Activated CD4-positive, alpha-beta T cell treated with anti-CD3 and anti-CD28 coated beads for 36 hours (primary cell): ENCODE measurements around the gene CDH16. TPM values are rescaled to one million over a fixed set of nuclear protein-coding genes. Genes with fewer than 3 reads are reported as not detected.
"Not testable (repeated sequence)": the region's sequence is repeated elsewhere in the genome, so short reads cannot be mapped to it uniquely, and the experiment has no call there.

Source experiments
- ATAC-seq: fragments of 200-7000 bp; cut with Tn5 transposase; one replicate; pipeline ENCODE4 v1.10.0; 2021; ENCODE audit warnings: mild to moderate bottlenecking, moderate library complexity
- CTCF ChIA-PET: fragments of 350-600 bp; sonication (Branson Sonifier 250); formaldehyde crosslinking; loops from one replicate; lab custom pipeline; 2021; ENCODE audit warnings: antibody characterized with exemption; lab: Charles Lee
- POLR2A ChIA-PET: fragments of 350-600 bp; sonication (Branson Sonifier 250); formaldehyde crosslinking; loops from one replicate; lab custom pipeline; 2021; ENCODE audit warnings: antibody characterized with exemption, inconsistent platforms; lab: Charles Lee
- DNase-seq: peaks from one replicate; pipeline ENCODE4 v3.0.0-alpha.2; 2020
- H3K27ac Mint-ChIP-seq: one replicate; pipeline ENCODE4 v1.8.0; 2021; ENCODE audit warnings: mixed read lengths
- H3K27me3 Mint-ChIP-seq: one replicate; pipeline ENCODE4 v1.8.0; 2021; ENCODE audit warnings: mixed read lengths
- H3K36me3 Mint-ChIP-seq: one replicate; pipeline ENCODE4 v1.8.0; 2021; ENCODE audit warnings: low read depth, mixed read lengths
- H3K4me1 Mint-ChIP-seq: one replicate; pipeline ENCODE4 v1.8.0; 2021; ENCODE audit warnings: mixed read lengths
- H3K4me3 Mint-ChIP-seq: one replicate; pipeline ENCODE4 v1.8.0; 2021; ENCODE audit warnings: mild to moderate bottlenecking, moderate library complexity, mixed read lengths
- H3K9me3 Mint-ChIP-seq: one replicate; pipeline ENCODE4 v1.8.0; 2021; ENCODE audit warnings: low read depth, mixed read lengths
- intact Hi-C, 2 experiments: fragments of 100-400 bp; cut with DNase I in 1 of 2; cut with micrococcal nuclease in 1 of 2; formaldehyde crosslinking; loops; one replicate each; pipeline versions ENCODE4 v1.14.2 to v1.15.1; 2022 to 2024; cut with DNase I, micrococcal nuclease
- total RNA-seq, 2 experiments: library from RNA; stranded (reverse); gene quantifications; one replicate each; pipeline ENCODE4 v1.2.3, GENCODE V29; 2021

Gene CDH16, protein sequence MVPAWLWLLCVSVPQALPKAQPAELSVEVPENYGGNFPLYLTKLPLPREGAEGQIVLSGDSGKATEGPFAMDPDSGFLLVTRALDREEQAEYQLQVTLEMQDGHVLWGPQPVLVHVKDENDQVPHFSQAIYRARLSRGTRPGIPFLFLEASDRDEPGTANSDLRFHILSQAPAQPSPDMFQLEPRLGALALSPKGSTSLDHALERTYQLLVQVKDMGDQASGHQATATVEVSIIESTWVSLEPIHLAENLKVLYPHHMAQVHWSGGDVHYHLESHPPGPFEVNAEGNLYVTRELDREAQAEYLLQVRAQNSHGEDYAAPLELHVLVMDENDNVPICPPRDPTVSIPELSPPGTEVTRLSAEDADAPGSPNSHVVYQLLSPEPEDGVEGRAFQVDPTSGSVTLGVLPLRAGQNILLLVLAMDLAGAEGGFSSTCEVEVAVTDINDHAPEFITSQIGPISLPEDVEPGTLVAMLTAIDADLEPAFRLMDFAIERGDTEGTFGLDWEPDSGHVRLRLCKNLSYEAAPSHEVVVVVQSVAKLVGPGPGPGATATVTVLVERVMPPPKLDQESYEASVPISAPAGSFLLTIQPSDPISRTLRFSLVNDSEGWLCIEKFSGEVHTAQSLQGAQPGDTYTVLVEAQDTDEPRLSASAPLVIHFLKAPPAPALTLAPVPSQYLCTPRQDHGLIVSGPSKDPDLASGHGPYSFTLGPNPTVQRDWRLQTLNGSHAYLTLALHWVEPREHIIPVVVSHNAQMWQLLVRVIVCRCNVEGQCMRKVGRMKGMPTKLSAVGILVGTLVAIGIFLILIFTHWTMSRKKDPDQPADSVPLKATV
- total RNA-seq, result not detected

DNA sequence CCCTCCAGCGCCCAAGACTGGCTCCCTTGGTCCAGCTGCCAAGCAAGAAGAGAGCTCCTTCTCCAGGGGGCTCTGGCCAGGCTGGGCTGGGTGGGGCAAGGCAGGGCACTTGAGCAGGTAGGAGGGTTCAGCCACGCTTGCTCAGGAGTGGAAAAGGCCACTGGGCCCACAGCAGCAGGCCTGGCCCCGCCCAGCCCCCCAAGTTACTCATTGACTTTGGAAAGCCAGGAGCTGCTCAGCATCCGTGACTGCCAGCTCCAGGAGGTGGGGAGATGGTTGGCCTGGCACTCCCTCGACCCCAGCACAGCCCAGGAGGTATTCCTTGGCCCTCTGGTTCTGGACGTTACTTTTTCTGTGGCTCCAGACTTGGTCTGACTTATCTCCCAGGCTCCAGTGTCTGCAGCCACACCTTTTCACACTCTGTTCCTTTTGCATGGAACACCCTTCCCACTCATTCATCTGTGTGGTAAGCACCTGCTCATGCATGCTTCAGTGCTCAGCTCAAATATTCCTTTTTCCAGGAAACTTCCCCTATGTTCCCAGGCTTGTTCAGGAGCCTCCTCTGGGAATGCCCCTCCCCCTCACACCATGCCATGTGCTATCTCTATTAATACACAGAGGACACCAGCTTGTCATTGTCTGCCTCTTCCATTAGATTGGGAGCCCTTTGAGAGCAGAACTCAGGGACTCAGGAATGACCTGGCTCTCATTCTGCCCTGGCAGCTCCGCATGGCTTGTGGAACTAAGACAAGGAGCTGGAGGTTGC lies at the start of gene CDH16:
Gene CDH16, minus strand, starts transcription at position 83 of the 766 bp plus-strand sequence. CDS start 820 bp downstream, outside the sequence.
- no peaks in the 10 kb centered on the region for H3K36me3 Mint-ChIP-seq
- H3K27ac Mint-ChIP-seq, result no peak within 1 kb of the TSS
- CTCF ChIA-PET, result interaction anchor here (0.5 to 1.4 kb wide), 6 partner anchors 11 to 402 kb away, joined by 3 to 6 read pairs (median 4); no protein-coding TSS in a partner anchor
- no peak within 1 kb of the TSS for H3K4me3 Mint-ChIP-seq
- peaks cover 19% of the 10 kb centered on the region for H3K27me3 Mint-ChIP-seq
- POLR2A ChIA-PET, result interaction anchor here (1.1 kb wide), 1 partner anchor 15 kb away, joined by 3 read pairs; no protein-coding TSS in a partner anchor
- intact Hi-C loops, result no loop called here
- ATAC-seq, result no peak
- DNase-seq, result no peak
- H3K4me1 Mint-ChIP-seq, result no peaks in the 10 kb centered on the region
- H3K9me3 Mint-ChIP-seq, result no peaks in the 10 kb centered on the region

DNA sequence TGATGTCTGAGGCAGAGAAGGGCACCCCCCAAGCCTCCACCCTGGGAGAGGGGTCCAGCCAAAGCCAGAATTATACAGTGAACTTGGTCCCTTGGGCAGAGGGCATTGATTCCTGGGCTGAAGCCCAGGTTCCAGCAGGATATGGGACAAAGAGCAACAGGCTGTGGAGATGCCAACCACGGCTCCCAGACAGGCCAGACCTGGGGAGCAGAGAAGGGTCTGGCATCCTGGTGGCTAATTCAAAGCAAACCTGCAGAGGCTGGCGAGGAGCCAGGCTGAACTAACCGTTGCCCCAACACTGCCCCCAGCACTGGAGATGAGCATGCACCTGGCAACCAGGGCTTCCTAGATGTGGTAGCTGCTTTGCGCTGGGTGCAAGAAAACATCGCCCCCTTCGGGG lies 45.4 kb upstream of the CDH16 start:
- intact Hi-C loops, result no loop called here
- no peaks in the 10 kb centered on the region for H3K36me3 Mint-ChIP-seq

DNA sequence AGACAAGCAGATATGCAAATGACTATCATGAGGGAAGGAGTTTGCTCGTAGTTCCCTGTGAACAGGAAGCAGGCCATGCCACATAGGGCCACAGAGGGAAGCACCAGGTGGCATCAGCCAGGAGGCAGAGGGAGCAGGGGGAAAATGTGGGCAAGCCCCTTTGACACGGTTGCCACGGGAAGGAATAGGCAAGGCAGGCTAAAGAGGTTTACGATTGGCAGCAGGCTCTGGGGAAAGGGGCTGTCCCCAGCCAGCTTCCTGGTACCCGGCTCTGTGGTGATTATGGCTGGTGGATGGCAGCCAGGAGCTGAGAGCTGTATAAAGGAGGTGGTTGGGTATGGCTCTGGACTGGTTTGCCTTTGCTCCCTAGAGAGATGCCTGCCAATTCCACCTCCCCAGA lies 43.2 kb upstream of the CDH16 start:
- no peaks in the 10 kb centered on the region for H3K9me3 Mint-ChIP-seq
- peak overlapping the region; percentile 58 for H3K27ac Mint-ChIP-seq
- no peaks in the 10 kb centered on the region for H3K27me3 Mint-ChIP-seq
- intact Hi-C loops, result no loop called here
- no peaks in the 10 kb centered on the region for H3K36me3 Mint-ChIP-seq
- peak; percentile 47 for DNase-seq
- ATAC-seq, result peak; percentile 51
- peaks cover 13% of the 10 kb centered on the region for H3K4me1 Mint-ChIP-seq
- H3K4me3 Mint-ChIP-seq, result no peak overlapping the region
- CTCF ChIA-PET, result interaction anchor here (0.5 to 2.1 kb wide), 10 partner anchors 9 to 519 kb away, joined by 3 to 8 read pairs (median 3); partner anchors contain the start of genes ATP6V0D1 and B3GNT9
- POLR2A ChIA-PET, result no interaction called here

More for the DNA sequence above, 45.4 kb upstream of the CDH16 start:
- ATAC-seq (no peak), DNase-seq (no peak)
- no peaks in the 10 kb centered on the region for H3K9me3 Mint-ChIP-seq
- no peaks in the 10 kb centered on the region for H3K27me3 Mint-ChIP-seq
- no peak overlapping the region for H3K27ac Mint-ChIP-seq
- no peak overlapping the region for H3K4me3 Mint-ChIP-seq
- ChIA-PET CTCF (interaction anchor here (0.6 to 1.9 kb wide), 6 partner anchors 10 to 318 kb away, joined by 3 to 8 read pairs (median 4); no protein-coding TSS in a partner anchor), POLR2A (no interaction called here)
- H3K4me1 Mint-ChIP-seq, result peaks cover 9% of the 10 kb centered on the region

DNA sequence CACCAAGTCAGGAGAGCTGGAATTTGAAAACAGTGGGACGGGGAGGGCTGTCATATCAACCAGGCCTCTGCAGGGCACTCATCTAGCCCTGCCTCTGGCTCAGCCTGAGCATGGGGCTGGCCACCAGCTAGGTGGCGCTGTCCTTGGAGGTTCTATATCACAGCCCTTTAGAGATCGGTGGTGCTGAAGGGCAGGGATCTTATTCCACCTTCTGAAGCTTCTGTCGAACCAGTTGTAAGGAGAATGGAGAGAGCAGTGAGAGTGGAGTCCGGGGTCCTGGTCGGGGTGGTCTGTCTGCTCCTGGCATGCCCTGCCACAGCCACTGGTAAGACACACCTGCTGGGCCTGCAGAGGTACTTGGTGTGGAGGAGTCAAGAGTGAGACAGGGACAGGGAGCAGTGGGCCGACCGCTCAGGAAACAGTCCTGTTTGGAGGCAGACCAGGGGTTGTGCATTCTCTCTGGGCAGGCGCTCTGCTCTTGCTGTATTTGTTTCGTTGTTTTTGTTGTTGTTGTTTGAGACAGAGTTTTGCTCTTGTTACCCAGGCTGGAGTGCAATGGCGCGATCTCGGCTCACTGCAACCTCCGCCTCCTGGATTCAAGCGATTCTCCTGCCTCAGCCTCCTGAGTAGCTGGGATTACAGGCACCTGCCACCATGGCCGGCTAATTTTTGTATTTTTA lies 42.5 kb upstream of the CDH16 start, which contains the start of gene CES3:
Gene CES3, plus strand, starts transcription at position 202 of the 680 bp plus-strand sequence. Its CDS starts 42 bp downstream, at position 244.
- DNase-seq (peak; percentile 86), ATAC-seq (peak; percentile 96)
- POLR2A ChIA-PET, result no interaction called here
- H3K36me3 Mint-ChIP-seq, result no peaks in the 10 kb centered on the region
- H3K27me3 Mint-ChIP-seq, result no peaks in the 10 kb centered on the region
- CTCF ChIA-PET, result interaction anchor here (0.5 to 2.1 kb wide), 13 partner anchors 10 to 485 kb away, joined by 3 to 8 read pairs (median 4); no protein-coding TSS in a partner anchor
- H3K9me3 Mint-ChIP-seq, result no peaks in the 10 kb centered on the region
- H3K27ac Mint-ChIP-seq, result peak within 1 kb of the TSS; percentile 58
- no peak within 1 kb of the TSS for H3K4me3 Mint-ChIP-seq
- intact Hi-C loops, result no loop called here
- peaks cover 13% of the 10 kb centered on the region for H3K4me1 Mint-ChIP-seq

DNA sequence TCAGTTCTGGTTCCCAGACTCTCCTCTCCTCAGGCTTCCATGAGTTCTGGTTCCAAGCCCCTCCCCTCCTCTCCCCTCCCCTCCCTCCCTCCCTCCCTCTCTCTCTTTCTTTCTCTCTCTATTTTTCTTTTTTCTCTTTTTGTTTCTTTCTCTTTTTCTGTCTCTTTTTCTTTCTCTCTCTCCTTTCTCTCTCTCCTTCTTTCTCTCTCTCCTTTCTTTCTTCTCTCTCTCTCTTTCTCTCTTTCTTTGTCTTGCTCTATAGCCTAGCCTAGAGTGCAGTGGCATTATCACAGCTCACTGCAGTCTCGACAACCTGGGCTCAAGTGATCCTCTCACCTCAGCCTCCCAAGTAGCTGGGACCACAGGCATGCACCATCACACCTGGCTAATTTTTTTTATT lies 41.6 kb upstream of the CDH16 start:
- H3K27me3 Mint-ChIP-seq, result no peaks in the 10 kb centered on the region
- H3K4me1 Mint-ChIP-seq, result peaks cover 13% of the 10 kb centered on the region
- H3K9me3 Mint-ChIP-seq, result no peaks in the 10 kb centered on the region
- ATAC-seq (no peak), DNase-seq (no peak)
- no peaks in the 10 kb centered on the region for H3K36me3 Mint-ChIP-seq
- no peak overlapping the region for H3K4me3 Mint-ChIP-seq
- no peak overlapping the region for H3K27ac Mint-ChIP-seq
- ChIA-PET POLR2A (no interaction called here), CTCF (interaction anchor here (0.6 to 2.5 kb wide), 12 partner anchors 11 to 195 kb away, joined by 3 to 10 read pairs (median 4); no protein-coding TSS in a partner anchor)
- intact Hi-C loops, result no loop called here

DNA sequence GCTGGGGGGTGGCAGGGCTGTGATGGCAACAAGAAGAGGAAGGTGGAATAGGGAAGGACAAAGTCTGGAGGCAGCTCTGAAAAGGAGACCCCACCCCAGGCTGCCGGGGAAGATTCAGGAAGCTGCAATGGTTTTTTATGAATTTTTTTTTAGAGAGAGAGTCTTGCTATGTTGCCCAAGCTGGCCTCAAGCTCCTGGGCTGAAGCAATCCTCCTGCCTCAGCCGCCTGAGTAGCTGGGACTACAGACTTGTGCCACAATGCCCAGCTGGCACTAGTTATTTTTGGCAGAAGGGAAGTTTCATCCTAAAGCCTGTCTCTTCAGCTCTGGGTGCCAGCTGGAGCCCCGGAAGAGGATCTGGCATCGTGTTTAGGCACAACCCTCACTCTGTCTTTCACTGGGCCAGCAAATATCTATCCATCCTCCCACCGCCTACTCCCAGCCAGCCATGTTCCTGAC lies 41.0 kb upstream of the CDH16 start:
- ATAC-seq (no peak), DNase-seq (no peak)
- intact Hi-C loops, result no loop called here
- H3K27me3 Mint-ChIP-seq, result no peaks in the 10 kb centered on the region
- ChIA-PET POLR2A (no interaction called here), CTCF (interaction anchor here (0.5 to 2.5 kb wide), 16 partner anchors 11 to 1214 kb away, joined by 3 to 10 read pairs (median 4); no protein-coding TSS in a partner anchor)
- H3K27ac Mint-ChIP-seq, result no peak overlapping the region
- H3K4me3 Mint-ChIP-seq, result no peak overlapping the region
- H3K4me1 Mint-ChIP-seq, result peaks cover 13% of the 10 kb centered on the region
- H3K36me3 Mint-ChIP-seq, result no peaks in the 10 kb centered on the region
- no peaks in the 10 kb centered on the region for H3K9me3 Mint-ChIP-seq

DNA sequence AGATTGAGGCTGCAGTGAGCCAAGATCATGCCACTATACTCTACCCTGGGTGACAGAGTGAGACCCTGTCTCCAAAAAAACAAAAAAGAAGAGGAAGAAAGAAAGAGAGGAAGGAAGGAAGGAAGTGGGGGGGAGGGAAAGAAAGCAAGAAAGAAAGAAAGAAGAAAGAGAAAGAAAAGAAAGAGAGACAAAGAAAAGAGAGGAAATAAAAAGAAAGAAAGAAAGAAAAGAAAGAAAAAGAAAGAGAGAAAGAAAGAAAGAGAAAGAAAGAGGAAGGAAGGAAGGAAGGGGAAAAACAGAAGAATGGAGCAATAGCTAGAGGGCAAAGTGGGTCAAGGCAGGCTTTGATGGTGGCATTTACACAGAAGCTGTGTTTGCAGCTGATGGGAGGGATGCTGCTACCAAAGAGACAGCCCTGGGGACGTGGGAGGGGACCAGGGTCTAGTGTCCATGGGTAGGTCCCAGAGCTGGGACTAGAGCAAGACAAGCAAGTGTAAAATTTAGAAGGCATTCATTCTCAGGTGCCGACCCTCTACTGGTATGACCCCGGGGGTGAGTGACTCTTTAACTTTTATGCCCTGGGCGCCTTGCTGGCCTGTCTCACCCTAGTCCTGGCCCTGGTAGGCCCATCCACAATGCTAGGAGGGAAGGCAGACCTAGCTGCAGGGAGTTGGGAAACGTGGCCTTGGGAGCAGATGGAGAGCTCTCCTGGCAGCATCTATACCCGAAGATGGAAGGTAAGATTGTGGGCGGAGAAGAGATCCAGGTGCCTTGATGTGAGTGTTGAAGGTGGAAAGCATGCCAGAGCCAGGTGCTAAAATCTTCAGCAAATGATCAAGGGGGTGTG lies 40.4 kb upstream of the CDH16 start:
- Mint-ChIP-seq H3K27ac (peak overlapping the region; percentile 16), H3K36me3 (no peaks in the 10 kb centered on the region), H3K9me3 (no peaks in the 10 kb centered on the region), H3K4me1 (peaks cover 13% of the 10 kb centered on the region), H3K27me3 (peaks cover under 1% of the 10 kb centered on the region), H3K4me3 (no peak overlapping the region)
- POLR2A ChIA-PET, result no interaction called here
- ATAC-seq (no peak), DNase-seq (no peak)
- intact Hi-C loops, result no loop called here
- CTCF ChIA-PET, result interaction anchor here (0.5 to 2.5 kb wide), 19 partner anchors 10 to 1215 kb away, joined by 3 to 10 read pairs (median 4); no protein-coding TSS in a partner anchor

DNA sequence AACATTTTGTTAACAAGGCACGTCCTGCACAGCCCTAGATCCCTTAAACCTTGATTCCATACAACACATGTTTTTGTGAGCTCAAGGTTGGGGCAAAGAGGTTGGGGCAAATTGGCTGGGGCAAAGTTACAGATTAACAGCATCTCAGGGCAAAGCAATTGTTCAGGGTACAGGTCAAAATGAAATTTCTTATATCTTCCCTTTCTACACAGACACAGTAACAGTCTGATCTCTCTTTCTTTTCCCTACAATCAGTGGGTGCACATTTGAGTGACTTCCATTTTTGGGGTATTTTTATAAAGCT lies 37.4 kb upstream of the CDH16 start:
- H3K27ac Mint-ChIP-seq, H3K4me1 Mint-ChIP-seq, intact Hi-C loops, DNase-seq, POLR2A ChIA-PET, H3K9me3 Mint-ChIP-seq, H3K36me3 Mint-ChIP-seq, H3K4me3 Mint-ChIP-seq, ATAC-seq: not testable (repeated sequence)
- peaks cover 20% of the 10 kb centered on the region for H3K27me3 Mint-ChIP-seq
- CTCF ChIA-PET, result interaction anchor here (0.6 to 1.2 kb wide), 4 partner anchors 17 to 247 kb away, joined by 3 to 4 read pairs (median 3); no protein-coding TSS in a partner anchor

DNA sequence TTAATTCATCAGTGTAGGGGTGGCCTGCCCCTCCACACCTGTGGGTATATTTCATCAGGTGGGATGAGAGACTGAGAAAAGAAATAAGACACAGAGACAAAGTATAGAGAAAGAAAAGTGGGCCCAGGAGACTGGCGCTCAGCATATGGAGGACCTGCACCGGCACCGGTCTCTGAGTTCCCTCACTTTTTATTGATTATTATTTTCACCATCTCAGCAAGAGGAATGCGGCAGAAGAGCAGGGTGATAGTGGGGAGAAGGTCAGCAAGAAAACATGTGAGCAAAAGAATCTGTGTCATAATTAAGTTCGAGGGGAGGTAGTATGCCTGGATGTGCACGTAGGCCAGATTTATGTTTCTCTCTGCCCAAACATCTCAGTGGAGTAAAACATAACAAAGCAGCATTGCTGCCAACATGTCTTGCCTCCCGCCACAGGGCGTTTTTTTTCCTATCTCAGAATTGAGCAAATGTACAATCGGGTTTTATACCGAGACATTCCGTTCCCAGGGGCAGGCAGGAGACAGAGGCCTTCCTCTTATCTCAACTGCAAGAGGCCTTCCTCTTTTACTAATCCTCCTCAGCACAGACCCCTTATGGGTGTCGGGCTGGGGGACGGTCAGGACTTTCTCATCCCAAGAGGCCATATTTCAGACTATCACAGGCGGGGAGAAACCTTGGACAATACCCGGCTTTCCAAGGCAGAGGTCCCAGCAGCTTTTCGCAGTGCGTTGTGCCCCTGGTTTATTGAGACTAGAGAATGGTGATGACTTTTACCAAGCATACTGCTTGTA lies 36.9 kb upstream of the CDH16 start:
- H3K36me3 Mint-ChIP-seq, H3K27ac Mint-ChIP-seq, intact Hi-C loops, DNase-seq, H3K4me3 Mint-ChIP-seq, POLR2A ChIA-PET, H3K4me1 Mint-ChIP-seq, H3K9me3 Mint-ChIP-seq, ATAC-seq: not testable (repeated sequence)
- CTCF ChIA-PET, result interaction anchor here (1.1 to 1.2 kb wide), 2 partner anchors 16 to 19 kb away, joined by 3 to 4 read pairs; no protein-coding TSS in a partner anchor
- H3K27me3 Mint-ChIP-seq, result peaks cover 21% of the 10 kb centered on the region
